HG02870 (cell line): ENCODE results near the gene BICRAL.
"Not testable (repeated sequence)": the region's sequence is repeated elsewhere in the genome, so short reads cannot be mapped to it uniquely, and the experiment has no call there.

ENCODE experiments used
- ATAC-seq: cut with Tn5 transposase; IDR thresholded peaks from one replicate; pipeline ENCODE4 v1.9.1; 2021; ENCODE audit warnings: mild to moderate bottlenecking, moderate library complexity; ENCODE audit not compliant: unreplicated experiment

Gene BICRAL

GRCh38 chr6:42781796-42782688, at the start of gene BICRAL:
Gene BICRAL, plus strand, starts transcription at chr6:42782052. Its CDS starts 39,971 bp downstream, at chr6:42822023.
- ATAC-seq: no peak

- ATAC-seq: not testable (repeated sequence)
Measured at GRCh38 chr6:42733867-42734481, 47.9 kb upstream of the BICRAL start.

GRCh38 chr6:42735976-42736375, 45.9 kb upstream of the BICRAL start:
- ATAC-seq: no peak

GRCh38 chr6:42740725-42741124, 41.1 kb upstream of the BICRAL start:
- ATAC-seq: no peak

- ATAC-seq: no peak
Measured at GRCh38 chr6:42742116-42742894, 39.5 kb upstream of the BICRAL start.

- no peak for ATAC-seq
Measured at GRCh38 chr6:42744351-42744893, 37.4 kb upstream of the BICRAL start.

GRCh38 chr6:42745083-42745639, 36.7 kb upstream of the BICRAL start:
- no peak for ATAC-seq

GRCh38 chr6:42745640-42746462, 36.0 kb upstream of the BICRAL start, which contains the start of gene TBCC:
Gene TBCC, minus strand, starts transcription at chr6:42746103. Its CDS starts 30 bp downstream, at chr6:42746073.
- ATAC-seq: peak; percentile 75

GRCh38 chr6:42746463-42747391, 35.1 kb upstream of the BICRAL start:
- peak; percentile 46 for ATAC-seq

GRCh38 chr6:42748203-42748898, 33.5 kb upstream of the BICRAL start:
- no peak for ATAC-seq

- ATAC-seq: no peak
Measured at GRCh38 chr6:42751055-42751454, 30.8 kb upstream of the BICRAL start.

GRCh38 chr6:42754759-42755158, 27.1 kb upstream of the BICRAL start:
- no peak for ATAC-seq

GRCh38 chr6:42756722-42757121, 25.1 kb upstream of the BICRAL start:
- ATAC-seq: no peak

GRCh38 chr6:42758756-42759430, 23.0 kb upstream of the BICRAL start:
- ATAC-seq: no peak

- ATAC-seq: no peak
Measured at GRCh38 chr6:42761287-42762067, 20.4 kb upstream of the BICRAL start.

GRCh38 chr6:42762426-42762859, 19.4 kb upstream of the BICRAL start:
- ATAC-seq: no peak

- no peak for ATAC-seq
Measured at GRCh38 chr6:42762950-42763349, 18.9 kb upstream of the BICRAL start.
